Measurements from ENCODE around the gene NKX2-8. TPM values are rescaled to one million over a fixed set of nuclear protein-coding genes. Genes with fewer than 3 reads are reported as not detected.
"Not testable (repeated sequence)": the region's sequence is repeated elsewhere in the genome, so short reads cannot be mapped to it uniquely, and the experiment has no call there.

NKX2-8 gene
- total RNA-seq, 1 experiment from 2014 or later = 0.18 TPM

DNA sequence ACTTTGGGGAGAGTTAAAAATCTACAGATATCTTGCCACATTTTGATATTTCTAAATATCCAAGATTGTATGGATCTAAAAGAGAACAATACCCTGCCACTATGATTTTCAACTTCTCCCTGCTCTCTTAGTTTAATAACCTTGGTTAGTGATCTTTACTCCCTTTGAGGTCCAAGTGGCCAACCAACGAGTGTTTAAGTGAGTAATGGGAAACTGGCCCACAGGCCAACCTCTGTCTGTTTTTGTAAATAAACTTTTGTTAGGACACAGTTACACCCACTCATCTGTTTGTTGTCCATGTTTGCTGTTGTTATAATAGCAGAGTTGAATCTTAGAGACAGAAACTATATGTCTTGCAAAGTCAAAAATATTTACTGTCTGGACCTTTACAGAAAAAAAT is 31.5 kb downstream of the NKX2-8 start:
- in situ Hi-C loops (cut with HindIII; ENCODE audit: low pct_unique_long_range_greater_than_20kb, low sequenced_read_pairs) = no loop called here
- BruUV-seq (replicated peaks) = no TSS peak
- POLR2A ChIA-PET = no interaction called here
- Histone ChIP-seq H3K4me3 (ENCODE audit: low read depth in 2 of 2, low read length in 2 of 2) (no peak overlapping the region), H3K9me3 (ENCODE audit: control insufficient read depth, insufficient read depth, low read depth, low read length) (no peaks in the 10 kb centered on the region), H3K27me3 (ENCODE audit: control insufficient read depth, insufficient read depth, low read length) (no peaks in the 10 kb centered on the region), H3K4me1 (ENCODE audit: control insufficient read depth, insufficient read depth, low read length) (no peaks in the 10 kb centered on the region), H3K36me3 (ENCODE audit: control insufficient read depth, insufficient read depth, low read length) (no peaks in the 10 kb centered on the region), H3K27ac (ENCODE audit: low read length) (no peak overlapping the region)
- TF ChIP-seq TCF7L2 (IDR thresholded peaks at IDR 0.05; ENCODE audit: low read depth, low read length) (no peak), POLR2AphosphoS5 (IDR thresholded peaks at IDR 0.05; ENCODE audit: low read depth, low read length) (no peak), SIN3A (IDR thresholded peaks at IDR 0.05; ENCODE audit: borderline replicate concordance, insufficient read depth, low read depth, low read length) (no peak)
- TF ChIP-seq, protein P1, sequence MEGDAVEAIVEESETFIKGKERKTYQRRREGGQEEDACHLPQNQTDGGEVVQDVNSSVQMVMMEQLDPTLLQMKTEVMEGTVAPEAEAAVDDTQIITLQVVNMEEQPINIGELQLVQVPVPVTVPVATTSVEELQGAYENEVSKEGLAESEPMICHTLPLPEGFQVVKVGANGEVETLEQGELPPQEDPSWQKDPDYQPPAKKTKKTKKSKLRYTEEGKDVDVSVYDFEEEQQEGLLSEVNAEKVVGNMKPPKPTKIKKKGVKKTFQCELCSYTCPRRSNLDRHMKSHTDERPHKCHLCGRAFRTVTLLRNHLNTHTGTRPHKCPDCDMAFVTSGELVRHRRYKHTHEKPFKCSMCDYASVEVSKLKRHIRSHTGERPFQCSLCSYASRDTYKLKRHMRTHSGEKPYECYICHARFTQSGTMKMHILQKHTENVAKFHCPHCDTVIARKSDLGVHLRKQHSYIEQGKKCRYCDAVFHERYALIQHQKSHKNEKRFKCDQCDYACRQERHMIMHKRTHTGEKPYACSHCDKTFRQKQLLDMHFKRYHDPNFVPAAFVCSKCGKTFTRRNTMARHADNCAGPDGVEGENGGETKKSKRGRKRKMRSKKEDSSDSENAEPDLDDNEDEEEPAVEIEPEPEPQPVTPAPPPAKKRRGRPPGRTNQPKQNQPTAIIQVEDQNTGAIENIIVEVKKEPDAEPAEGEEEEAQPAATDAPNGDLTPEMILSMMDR (IDR thresholded peaks at IDR 0.05) = no peak
- TF ChIP-seq, protein P2, sequence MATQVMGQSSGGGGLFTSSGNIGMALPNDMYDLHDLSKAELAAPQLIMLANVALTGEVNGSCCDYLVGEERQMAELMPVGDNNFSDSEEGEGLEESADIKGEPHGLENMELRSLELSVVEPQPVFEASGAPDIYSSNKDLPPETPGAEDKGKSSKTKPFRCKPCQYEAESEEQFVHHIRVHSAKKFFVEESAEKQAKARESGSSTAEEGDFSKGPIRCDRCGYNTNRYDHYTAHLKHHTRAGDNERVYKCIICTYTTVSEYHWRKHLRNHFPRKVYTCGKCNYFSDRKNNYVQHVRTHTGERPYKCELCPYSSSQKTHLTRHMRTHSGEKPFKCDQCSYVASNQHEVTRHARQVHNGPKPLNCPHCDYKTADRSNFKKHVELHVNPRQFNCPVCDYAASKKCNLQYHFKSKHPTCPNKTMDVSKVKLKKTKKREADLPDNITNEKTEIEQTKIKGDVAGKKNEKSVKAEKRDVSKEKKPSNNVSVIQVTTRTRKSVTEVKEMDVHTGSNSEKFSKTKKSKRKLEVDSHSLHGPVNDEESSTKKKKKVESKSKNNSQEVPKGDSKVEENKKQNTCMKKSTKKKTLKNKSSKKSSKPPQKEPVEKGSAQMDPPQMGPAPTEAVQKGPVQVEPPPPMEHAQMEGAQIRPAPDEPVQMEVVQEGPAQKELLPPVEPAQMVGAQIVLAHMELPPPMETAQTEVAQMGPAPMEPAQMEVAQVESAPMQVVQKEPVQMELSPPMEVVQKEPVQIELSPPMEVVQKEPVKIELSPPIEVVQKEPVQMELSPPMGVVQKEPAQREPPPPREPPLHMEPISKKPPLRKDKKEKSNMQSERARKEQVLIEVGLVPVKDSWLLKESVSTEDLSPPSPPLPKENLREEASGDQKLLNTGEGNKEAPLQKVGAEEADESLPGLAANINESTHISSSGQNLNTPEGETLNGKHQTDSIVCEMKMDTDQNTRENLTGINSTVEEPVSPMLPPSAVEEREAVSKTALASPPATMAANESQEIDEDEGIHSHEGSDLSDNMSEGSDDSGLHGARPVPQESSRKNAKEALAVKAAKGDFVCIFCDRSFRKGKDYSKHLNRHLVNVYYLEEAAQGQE (IDR thresholded peaks at IDR 0.05; ENCODE audit: insufficient read depth in 1 of 2, low read depth in 2 of 2, low read length in 1 of 2) = no peak
- DNase-seq (ENCODE audit: low read depth, low spot score) (no peak), ATAC-seq (no peak)
- CTCF ChIA-PET = no interaction called here
- intact Hi-C loops (cut with micrococcal nuclease; ENCODE audit: unreplicated experiment) = loop anchor here (5.0 to 10.0 kb wide), 2 partner anchors 176 to 596 kb away; no protein-coding TSS in a partner anchor

DNA sequence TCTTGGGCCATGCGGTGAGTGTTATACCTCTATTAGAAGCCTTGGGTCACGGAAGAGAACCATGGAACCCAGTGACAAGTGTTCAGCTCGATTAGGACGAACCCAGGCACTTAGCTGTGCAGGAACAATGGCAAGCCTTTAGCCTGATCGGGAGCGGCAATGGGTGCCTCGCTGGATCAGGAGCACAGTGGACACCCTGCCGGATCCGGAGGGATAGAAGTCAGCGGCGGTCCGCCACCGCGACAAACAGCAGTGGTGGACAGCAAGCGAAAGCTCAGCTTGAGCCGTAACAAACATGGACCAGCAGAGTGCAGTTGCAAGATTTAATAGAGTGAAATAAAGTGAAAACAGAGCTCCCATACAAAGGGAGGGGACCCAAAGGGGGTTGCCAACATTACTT is 38.1 kb downstream of the NKX2-8 start:
- ATAC-seq; CTCF ChIA-PET; H3K36me3 ChIP-seq (ENCODE audit: control insufficient read depth, insufficient read depth, low read length); H3K27ac ChIP-seq (ENCODE audit: low read length); POLR2A ChIA-PET; intact Hi-C loops (cut with micrococcal nuclease; ENCODE audit: unreplicated experiment); in situ Hi-C loops (cut with HindIII; ENCODE audit: low pct_unique_long_range_greater_than_20kb, low sequenced_read_pairs); H3K4me3 ChIP-seq (ENCODE audit: low read depth in 2 of 2, low read length in 2 of 2); BruUV-seq (replicated peaks); H3K9me3 ChIP-seq (ENCODE audit: control insufficient read depth, insufficient read depth, low read depth, low read length); DNase-seq (ENCODE audit: low read depth, low spot score); H3K4me1 ChIP-seq (ENCODE audit: control insufficient read depth, insufficient read depth, low read length); H3K27me3 ChIP-seq (ENCODE audit: control insufficient read depth, insufficient read depth, low read length): not testable (repeated sequence)

DNA sequence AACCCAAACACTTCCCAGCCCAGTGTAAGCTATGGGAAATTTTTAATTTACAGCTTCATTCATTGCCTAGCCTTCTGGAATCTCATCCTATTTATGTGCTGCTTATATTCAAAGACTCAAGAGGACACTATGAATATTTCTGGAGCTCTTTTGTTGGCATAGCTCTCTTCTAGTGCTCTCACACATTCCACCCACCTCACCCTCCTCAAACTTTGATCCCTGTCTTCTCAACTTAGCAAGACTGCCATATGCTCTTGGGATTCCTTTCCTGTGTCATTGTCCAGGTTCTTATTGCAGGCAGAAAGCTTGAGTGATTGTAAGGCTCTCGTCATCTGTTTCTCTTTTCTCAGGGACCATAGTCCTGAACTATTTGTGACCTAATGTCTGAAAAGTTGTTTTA is 44.4 kb downstream of the NKX2-8 start:
- POLR2A ChIA-PET = no interaction called here
- in situ Hi-C loops (cut with HindIII; ENCODE audit: low pct_unique_long_range_greater_than_20kb, low sequenced_read_pairs) = no loop called here

More for the DNA sequence above, 44.4 kb downstream of the NKX2-8 start:
- Histone ChIP-seq H3K4me3 (ENCODE audit: low read depth in 2 of 2, low read length in 2 of 2) (no peak overlapping the region), H3K27me3 (ENCODE audit: control insufficient read depth, insufficient read depth, low read length) (no peaks in the 10 kb centered on the region), H3K4me1 (ENCODE audit: control insufficient read depth, insufficient read depth, low read length) (no peaks in the 10 kb centered on the region), H3K36me3 (ENCODE audit: control insufficient read depth, insufficient read depth, low read length) (no peaks in the 10 kb centered on the region), H3K27ac (ENCODE audit: low read length) (no peak overlapping the region), H3K9me3 (ENCODE audit: control insufficient read depth, insufficient read depth, low read depth, low read length) (no peaks in the 10 kb centered on the region)
- CTCF ChIA-PET = interaction anchor here (0.9 kb wide), 1 partner anchor 16 kb away, joined by 3 read pairs; no protein-coding TSS in a partner anchor
- ATAC-seq (no peak), DNase-seq (ENCODE audit: low read depth, low spot score) (no peak)
- BruUV-seq (replicated peaks) = no TSS peak
- no peak for TF ChIP-seq POLR2AphosphoS5 (IDR thresholded peaks at IDR 0.05; ENCODE audit: low read depth, low read length)
- TF ChIP-seq, protein P1 (IDR thresholded peaks at IDR 0.05) = no peak
- no peak for TF ChIP-seq SIN3A (IDR thresholded peaks at IDR 0.05; ENCODE audit: borderline replicate concordance, insufficient read depth, low read depth, low read length)
- no peak for TF ChIP-seq TCF7L2 (IDR thresholded peaks at IDR 0.05; ENCODE audit: low read depth, low read length)
- TF ChIP-seq, protein P2 (IDR thresholded peaks at IDR 0.05; ENCODE audit: insufficient read depth in 1 of 2, low read depth in 2 of 2, low read length in 1 of 2) = no peak
- intact Hi-C loops (cut with micrococcal nuclease; ENCODE audit: unreplicated experiment) = no loop called here
